Cardiac fibroblast (primary cell): Measurements from ENCODE around the gene NCKIPSD.

Experiments
- DNase-seq, 2 donors: peaks; one replicate each; pipeline versions ENCODE4 v3.0.0 to v3.0.0-alpha.2; 2010; ENCODE audit warnings: low read depth in 2 of 2
- H3K4me3 ChIP-seq, 2 donors: replicated peaks in 1 of 2; 1 replicate in 1 of 2; 2 replicates in 1 of 2; pipeline ENCODE4 v1.5.1; 2011; ENCODE audit warnings: low read depth in 2 of 2, low read length in 2 of 2, mild to moderate bottlenecking in 2 of 2, moderate library complexity in 1 of 2
- TF ChIP-seq, protein P1 (sequence below): IDR thresholded peaks from one replicate; pipeline ENCODE4 v1.5.1; 2011; ENCODE audit warnings: low read depth, mild to moderate bottlenecking, low read length, inconsistent platforms

NCKIPSD gene

DNA sequence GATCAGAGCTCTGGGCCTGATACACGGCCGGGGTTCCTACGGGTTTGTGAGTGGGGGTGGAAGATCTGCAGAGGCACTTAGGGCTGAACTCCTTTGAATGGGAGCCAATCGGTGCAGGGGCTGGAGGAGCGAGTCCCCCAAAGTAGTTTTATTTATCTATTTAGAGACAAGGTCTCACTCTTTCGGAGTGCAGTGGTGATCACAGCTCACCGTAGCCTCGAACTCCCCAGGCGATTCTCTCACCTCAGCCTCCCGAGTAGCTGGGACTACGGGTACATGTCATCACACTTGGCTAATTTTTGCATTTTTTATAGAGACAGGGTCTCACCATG is 21.4 kb downstream of the NCKIPSD start:
- H3K4me3 ChIP-seq: no peak overlapping the region
- no peak for DNase-seq
- TF ChIP-seq, protein P1, sequence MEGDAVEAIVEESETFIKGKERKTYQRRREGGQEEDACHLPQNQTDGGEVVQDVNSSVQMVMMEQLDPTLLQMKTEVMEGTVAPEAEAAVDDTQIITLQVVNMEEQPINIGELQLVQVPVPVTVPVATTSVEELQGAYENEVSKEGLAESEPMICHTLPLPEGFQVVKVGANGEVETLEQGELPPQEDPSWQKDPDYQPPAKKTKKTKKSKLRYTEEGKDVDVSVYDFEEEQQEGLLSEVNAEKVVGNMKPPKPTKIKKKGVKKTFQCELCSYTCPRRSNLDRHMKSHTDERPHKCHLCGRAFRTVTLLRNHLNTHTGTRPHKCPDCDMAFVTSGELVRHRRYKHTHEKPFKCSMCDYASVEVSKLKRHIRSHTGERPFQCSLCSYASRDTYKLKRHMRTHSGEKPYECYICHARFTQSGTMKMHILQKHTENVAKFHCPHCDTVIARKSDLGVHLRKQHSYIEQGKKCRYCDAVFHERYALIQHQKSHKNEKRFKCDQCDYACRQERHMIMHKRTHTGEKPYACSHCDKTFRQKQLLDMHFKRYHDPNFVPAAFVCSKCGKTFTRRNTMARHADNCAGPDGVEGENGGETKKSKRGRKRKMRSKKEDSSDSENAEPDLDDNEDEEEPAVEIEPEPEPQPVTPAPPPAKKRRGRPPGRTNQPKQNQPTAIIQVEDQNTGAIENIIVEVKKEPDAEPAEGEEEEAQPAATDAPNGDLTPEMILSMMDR: no peak

DNA sequence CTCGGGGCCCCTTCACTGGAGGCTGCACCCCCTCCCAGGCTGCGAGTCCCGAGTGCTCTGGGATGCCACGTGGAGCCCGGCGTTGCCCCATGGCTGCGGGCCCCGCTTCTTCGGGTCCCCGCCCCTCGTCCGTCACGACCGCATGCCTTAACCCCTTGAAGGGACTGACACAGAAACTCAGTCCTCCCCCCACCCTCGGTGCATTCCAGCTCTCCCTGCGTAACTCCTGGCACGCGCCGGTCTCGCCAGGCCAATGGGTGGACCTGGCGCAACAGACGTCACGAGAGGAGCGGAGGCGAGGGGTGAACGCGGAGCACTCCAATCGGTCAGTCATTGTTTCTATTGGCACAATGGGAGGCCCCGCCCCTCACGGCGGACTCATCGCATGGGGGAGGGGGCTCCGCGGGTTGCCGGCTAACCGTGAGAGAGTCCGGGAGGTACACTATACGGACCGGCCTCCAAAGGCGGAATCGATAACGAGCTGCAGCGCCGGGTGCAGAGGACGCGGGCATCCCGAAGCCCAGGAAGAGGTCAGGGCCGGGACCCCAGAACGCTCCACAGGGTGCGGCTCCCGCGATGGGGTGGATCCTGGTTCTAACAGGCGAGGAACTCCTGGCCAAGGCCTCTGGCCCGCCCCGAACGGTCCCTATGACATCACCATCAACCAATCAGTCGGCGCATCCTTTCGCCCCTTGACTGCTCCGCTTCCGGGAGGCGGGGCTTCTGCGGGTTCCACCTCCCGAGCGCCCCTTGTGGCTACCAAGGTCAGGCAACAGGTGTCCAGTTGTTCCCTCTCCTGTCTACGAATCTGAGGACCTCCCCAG is 22.0 kb downstream of the NCKIPSD start:
- H3K4me3 ChIP-seq: peak overlapping the region; percentile 53 to 64
- DNase-seq: peak; percentile 99
- TF ChIP-seq, protein P1: peak; percentile 82

DNA sequence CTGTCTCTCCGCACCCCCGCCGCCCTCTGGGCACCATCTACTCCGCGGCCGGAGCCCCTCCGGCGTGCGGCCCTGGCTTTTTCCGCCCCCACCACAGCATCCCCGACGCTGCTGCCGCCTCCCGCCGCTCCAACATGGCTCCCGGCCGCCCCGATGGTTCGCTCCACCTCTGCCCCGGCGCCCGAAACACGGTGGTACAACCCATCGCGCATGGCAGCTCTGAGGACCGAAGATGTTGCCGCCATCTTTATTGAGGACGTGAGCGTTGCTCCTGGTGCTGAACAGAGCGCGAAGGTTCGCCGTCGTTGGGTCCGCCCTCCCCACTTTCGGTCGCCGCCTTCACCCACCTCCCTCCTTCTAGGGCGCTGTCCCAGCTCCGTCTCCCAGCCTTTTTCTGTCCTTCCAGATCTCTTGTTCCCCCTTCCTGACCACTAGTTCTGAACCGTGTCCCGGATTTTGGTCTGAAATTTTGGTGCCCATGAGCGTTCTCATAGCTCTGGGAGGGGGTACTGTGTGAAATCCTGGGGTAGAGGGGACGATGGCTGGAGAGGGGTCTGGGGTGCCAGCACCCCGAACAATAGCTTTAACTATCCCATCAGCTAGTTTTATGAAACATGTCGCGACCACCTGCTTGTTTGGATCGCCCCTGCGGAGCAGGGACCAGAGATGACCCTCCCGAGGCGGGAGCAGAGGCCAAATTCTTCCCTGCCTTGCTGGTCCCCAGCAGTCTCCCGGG is 22.8 kb downstream of the NCKIPSD start, which contains the start of gene CELSR3:
CELSR3 (minus strand) TSS at position 134 of the 736 bp plus-strand sequence. CDS start 252 bp downstream, outside the sequence.
- TF ChIP-seq, protein P1: no peak
- peak within 1 kb of the TSS; percentile 53 to 64 for H3K4me3 ChIP-seq
- peak; percentile 90 to 95 for DNase-seq

DNA sequence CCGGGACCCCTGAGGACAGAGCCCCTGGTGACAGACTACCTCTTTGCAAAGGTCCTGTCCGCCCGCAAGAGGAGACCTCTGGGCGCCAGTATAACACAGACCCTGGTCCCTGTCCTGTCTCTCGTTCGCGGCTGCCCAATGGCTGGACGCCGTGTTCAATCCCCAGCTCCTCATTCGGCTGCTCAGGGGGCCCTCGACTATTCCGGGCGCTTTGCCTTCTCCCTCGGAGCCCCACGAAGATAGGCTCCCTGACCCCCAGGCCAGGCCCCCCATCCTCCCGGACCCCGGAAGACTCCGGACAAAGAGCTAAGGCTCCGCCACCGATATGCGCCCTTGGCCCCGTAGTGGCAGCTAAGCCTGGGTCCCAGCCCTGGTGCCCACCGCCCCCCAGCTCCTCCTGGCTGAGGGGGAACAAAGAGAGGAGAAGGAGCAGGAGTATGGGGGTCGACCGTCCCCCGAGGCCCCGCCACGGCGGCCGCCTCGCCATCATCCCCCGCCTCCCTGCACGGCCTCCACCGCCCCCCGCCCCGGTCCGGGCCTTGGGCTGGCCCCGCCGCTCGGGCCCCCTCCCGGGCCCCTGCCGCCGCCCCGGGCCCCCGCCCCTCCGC is 23.5 kb downstream of the NCKIPSD start:
- no peak for DNase-seq
- peak overlapping the region; percentile 25 to 64 for H3K4me3 ChIP-seq
- TF ChIP-seq, protein P1: no peak

DNA sequence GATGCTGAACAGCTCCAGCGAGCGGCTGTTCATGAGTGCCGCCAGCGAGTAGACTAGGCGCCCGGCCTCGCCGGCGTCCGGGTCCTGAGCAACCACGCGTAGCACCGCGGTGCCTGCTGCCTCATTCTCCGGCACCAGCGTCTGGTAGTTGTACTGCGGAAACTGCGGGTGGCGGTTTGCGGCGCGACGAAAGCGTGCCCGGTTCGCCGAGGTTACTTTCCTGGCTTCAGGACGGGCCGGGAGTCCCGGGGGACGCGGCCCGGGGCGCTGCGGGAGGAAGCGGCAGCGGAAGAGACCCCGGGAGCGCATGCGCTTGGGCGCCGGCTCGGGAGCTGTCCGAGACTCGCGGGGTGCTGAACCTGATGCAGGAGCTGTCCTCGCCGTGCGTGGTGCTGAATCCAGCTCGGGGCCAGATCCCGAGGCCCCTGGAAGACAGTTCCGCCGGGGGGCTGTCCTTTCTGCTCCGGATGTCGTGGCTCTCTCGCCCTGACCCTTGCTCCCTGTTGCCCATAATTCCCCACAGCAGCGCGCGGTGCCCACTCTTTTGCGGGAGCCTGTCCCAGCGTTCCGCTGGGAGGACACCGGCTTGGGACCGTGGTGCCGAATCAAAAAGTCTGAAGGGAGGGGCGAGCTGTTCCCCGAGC is 24.1 kb downstream of the NCKIPSD start:
- TF ChIP-seq, protein P1: no peak
- peak overlapping the region; percentile 49 to 53 for H3K4me3 ChIP-seq
- peak; percentile 57 to 66 for DNase-seq

DNA sequence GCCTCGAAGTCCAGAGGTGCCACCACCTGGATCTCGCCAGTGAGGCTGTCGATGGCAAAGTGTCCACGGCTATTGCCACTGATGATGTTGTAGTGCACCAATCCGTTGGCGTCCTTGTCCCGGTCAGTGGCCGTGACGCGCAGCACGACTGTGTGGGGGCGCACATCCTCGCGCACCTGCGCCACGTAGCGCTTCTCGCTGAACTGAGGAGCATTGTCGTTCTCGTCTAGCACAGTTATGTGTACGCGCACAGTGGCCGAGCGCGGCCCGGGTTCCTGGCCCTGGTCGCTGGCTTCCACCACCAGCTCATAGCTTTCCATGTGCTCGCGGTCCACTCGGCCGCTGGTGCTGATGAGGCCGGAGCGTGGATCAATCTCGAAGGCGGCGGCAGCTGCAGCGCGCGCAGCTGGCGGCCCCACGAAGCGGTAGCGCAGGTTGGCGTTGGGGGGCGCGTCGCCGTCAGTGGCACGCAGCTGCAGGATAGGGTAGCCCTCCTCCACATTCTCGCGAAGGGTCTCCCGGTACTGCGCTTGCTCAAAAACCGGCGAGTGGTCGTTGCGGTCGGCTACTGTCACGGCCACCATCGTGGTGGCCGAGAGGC is 24.8 kb downstream of the NCKIPSD start:
- no peak for DNase-seq
- TF ChIP-seq, protein P1: no peak
- peak overlapping the region in 1 of 2 donors; percentile 53 for H3K4me3 ChIP-seq
